Mesendoderm (in vitro differentiated cells): ENCODE data around the gene FRY.

Source experiments
- DNase-seq: peaks from one replicate; pipeline ENCODE4 v3.0.0; 2013
- H2AK5ac ChIP-seq: 2 replicates; pipeline ENCODE4 v1.6.1; 2013; ENCODE audit warnings: low read length, inconsistent platforms
- H2BK120ac ChIP-seq: 2 replicates; pipeline ENCODE4 v1.6.1; 2013; ENCODE audit warnings: low read depth, mild to moderate bottlenecking, low read length, moderate library complexity, mixed read lengths
- H2BK15ac ChIP-seq: replicated peaks from 2 replicates; pipeline ENCODE4 v1.6.1; 2013; ENCODE audit warnings: low read depth, mild to moderate bottlenecking, moderate library complexity
- H2BK5ac ChIP-seq: 2 replicates; pipeline ENCODE4 v1.6.1; 2013; ENCODE audit warnings: low read length, inconsistent platforms
- H3K18ac ChIP-seq: 2 replicates; pipeline ENCODE4 v1.6.1; 2013; ENCODE audit warnings: mild to moderate bottlenecking, low read length, mixed read lengths
- H3K23ac ChIP-seq: one replicate; pipeline ENCODE4 v1.6.1; 2013; ENCODE audit warnings: low read length
- H3K27ac ChIP-seq: 2 replicates; pipeline ENCODE4 v1.5.1; 2013; ENCODE audit warnings: low read depth, mild to moderate bottlenecking, inconsistent platforms, low read length, moderate library complexity
- H3K27me3 ChIP-seq: 2 replicates; pipeline ENCODE4 v1.6.1; 2013; ENCODE audit warnings: low read length, control low read depth, mild to moderate bottlenecking, inconsistent platforms; ENCODE audit not compliant: insufficient read depth, poor library complexity
- H3K36me3 ChIP-seq: 2 replicates; pipeline ENCODE4 v1.6.1; 2013; ENCODE audit warnings: low read length, inconsistent platforms; ENCODE audit not compliant: control insufficient read depth, insufficient read depth
- H3K4ac ChIP-seq: one replicate; pipeline ENCODE4 v1.6.1; 2013; ENCODE audit warnings: low read depth, mild to moderate bottlenecking, low read length, moderate library complexity
- H3K4me1 ChIP-seq: 2 replicates; pipeline ENCODE4 v1.6.1; 2013; ENCODE audit warnings: low read depth, low read length, inconsistent platforms; ENCODE audit not compliant: control insufficient read depth
- H3K4me2 ChIP-seq: 2 replicates; pipeline ENCODE4 v1.6.1; 2013; ENCODE audit warnings: low read length
- H3K4me3 ChIP-seq: 2 replicates; pipeline ENCODE4 v1.5.1; 2013; ENCODE audit warnings: mild to moderate bottlenecking, low read length
- H3K56ac ChIP-seq: one replicate; pipeline ENCODE4 v1.6.1; 2013; ENCODE audit warnings: low read length
- H3K79me1 ChIP-seq: 2 replicates; pipeline ENCODE4 v1.6.1; 2013; ENCODE audit warnings: low read length, inconsistent platforms
- H3K79me2 ChIP-seq: 2 replicates; pipeline ENCODE4 v1.6.1; 2013; ENCODE audit warnings: mild to moderate bottlenecking, low read length; ENCODE audit not compliant: control insufficient read depth, insufficient read depth
- H3K9ac ChIP-seq: 2 replicates; pipeline ENCODE4 v1.6.1; 2013; ENCODE audit warnings: low read length, inconsistent platforms
- H4K5ac ChIP-seq: one replicate; pipeline ENCODE4 v1.6.1; 2013; ENCODE audit warnings: low read length
- H4K8ac ChIP-seq: one replicate; pipeline ENCODE4 v1.6.1; 2013; ENCODE audit warnings: low read depth, mild to moderate bottlenecking, control low read depth, low read length, moderate library complexity
- WGBS: extraction: QIAGEN DNeasy Blood & Tissue Kit; methylation state at CpG from one replicate; pipeline ENCODE4 v1.1.7; 2013; ENCODE audit warnings: low lambda C conversion rate, missing lambda C conversion rate; ENCODE audit not compliant: insufficient coverage; ENCODE audit errors: extremely low coverage; 5-methylcytosine and 5-hydroxymethylcytosine counted together

FRY gene

GRCh38 chr13:32041429-32041828 lies 9.9 kb downstream of the FRY start:
- H2BK5ac ChIP-seq: no peak overlapping the region
- no peak overlapping the region for H2AK5ac ChIP-seq
- no peak overlapping the region for H3K23ac ChIP-seq
- H3K27me3 ChIP-seq: no peaks in the 10 kb centered on the region
- no peak overlapping the region for H4K5ac ChIP-seq
- H3K27ac ChIP-seq: no peak overlapping the region
- no CpG with 5 or more reads among the region's 5 CpGs for WGBS
- H3K36me3 ChIP-seq: no peaks in the 10 kb centered on the region
- H2BK15ac ChIP-seq: no peak overlapping the region
- no peaks in the 10 kb centered on the region for H3K79me1 ChIP-seq
- no peak overlapping the region for H4K8ac ChIP-seq
- H3K18ac ChIP-seq: no peak overlapping the region
- H3K56ac ChIP-seq: no peak overlapping the region
- H3K4me3 ChIP-seq: no peak overlapping the region
- DNase-seq: no peak
- H3K4me2 ChIP-seq: no peak overlapping the region
- H3K79me2 ChIP-seq: no peaks in the 10 kb centered on the region
- no peak overlapping the region for H3K9ac ChIP-seq
- H3K4ac ChIP-seq: no peak overlapping the region
- no peaks in the 10 kb centered on the region for H3K4me1 ChIP-seq
- no peak overlapping the region for H2BK120ac ChIP-seq

GRCh38 chr13:32042551-32042950 lies 11.0 kb downstream of the FRY start:
- no peak for DNase-seq
- no peak overlapping the region for H3K4me2 ChIP-seq
- no peaks in the 10 kb centered on the region for H3K36me3 ChIP-seq
- no peaks in the 10 kb centered on the region for H3K79me2 ChIP-seq
- no peak overlapping the region for H3K4me3 ChIP-seq
- H4K8ac ChIP-seq: no peak overlapping the region
- H3K27me3 ChIP-seq: no peaks in the 10 kb centered on the region
- no peak overlapping the region for H3K56ac ChIP-seq
- H3K4ac ChIP-seq: no peak overlapping the region
- H3K27ac ChIP-seq: no peak overlapping the region
- H3K23ac ChIP-seq: no peak overlapping the region
- no peak overlapping the region for H3K18ac ChIP-seq
- no peak overlapping the region for H2AK5ac ChIP-seq
- no peak overlapping the region for H2BK15ac ChIP-seq
- H3K79me1 ChIP-seq: no peaks in the 10 kb centered on the region
- no peak overlapping the region for H2BK5ac ChIP-seq
- no peak overlapping the region for H3K9ac ChIP-seq
- no peak overlapping the region for H4K5ac ChIP-seq
- no peaks in the 10 kb centered on the region for H3K4me1 ChIP-seq
- H2BK120ac ChIP-seq: no peak overlapping the region

GRCh38 chr13:32044446-32044845 lies 12.9 kb downstream of the FRY start:
- no peak overlapping the region for H3K4ac ChIP-seq
- H3K23ac ChIP-seq: no peak overlapping the region
- no peak overlapping the region for H3K18ac ChIP-seq
- H2BK15ac ChIP-seq: no peak overlapping the region
- H3K4me2 ChIP-seq: no peak overlapping the region
- H2BK5ac ChIP-seq: no peak overlapping the region
- no peaks in the 10 kb centered on the region for H3K79me1 ChIP-seq
- H4K8ac ChIP-seq: no peak overlapping the region
- no peak for DNase-seq
- no peak overlapping the region for H3K9ac ChIP-seq
- no peaks in the 10 kb centered on the region for H3K79me2 ChIP-seq
- H2AK5ac ChIP-seq: no peak overlapping the region
- no peaks in the 10 kb centered on the region for H3K36me3 ChIP-seq
- no CpG with 5 or more reads among the region's 1 CpG for WGBS
- H3K27ac ChIP-seq: no peak overlapping the region
- H3K4me1 ChIP-seq: no peaks in the 10 kb centered on the region
- no peaks in the 10 kb centered on the region for H3K27me3 ChIP-seq
- no peak overlapping the region for H4K5ac ChIP-seq
- no peak overlapping the region for H2BK120ac ChIP-seq
- no peak overlapping the region for H3K56ac ChIP-seq
- no peak overlapping the region for H3K4me3 ChIP-seq

GRCh38 chr13:32045537-32045936 lies 14.0 kb downstream of the FRY start:
- no CpG with 5 or more reads among the region's 3 CpGs for whole genome bisulfite sequencing
- Histone ChIP-seq H4K5ac (no peak overlapping the region), H3K9ac (no peak overlapping the region), H3K23ac (no peak overlapping the region), H2BK120ac (no peak overlapping the region), H2BK15ac (no peak overlapping the region), H3K4me3 (no peak overlapping the region), H3K27ac (no peak overlapping the region), H2AK5ac (no peak overlapping the region), H2BK5ac (no peak overlapping the region), H3K79me1 (no peaks in the 10 kb centered on the region), H3K4ac (no peak overlapping the region), H3K4me1 (no peaks in the 10 kb centered on the region), H3K18ac (no peak overlapping the region), H4K8ac (no peak overlapping the region), H3K27me3 (no peaks in the 10 kb centered on the region), H3K4me2 (no peak overlapping the region), H3K36me3 (no peaks in the 10 kb centered on the region), H3K79me2 (no peaks in the 10 kb centered on the region), H3K56ac (no peak overlapping the region)
- no peak for DNase-seq

- H3K9ac ChIP-seq: no peak overlapping the region
- no peak overlapping the region for H2BK120ac ChIP-seq
- H2BK5ac ChIP-seq: no peak overlapping the region
- no peaks in the 10 kb centered on the region for H3K79me2 ChIP-seq
- no peaks in the 10 kb centered on the region for H3K27me3 ChIP-seq
- no peak overlapping the region for H3K4me3 ChIP-seq
- peak; percentile 25 for DNase-seq
- H3K27ac ChIP-seq: no peak overlapping the region
- H3K36me3 ChIP-seq: no peaks in the 10 kb centered on the region
- peak overlapping the region; percentile 17 for H3K56ac ChIP-seq
- no peaks in the 10 kb centered on the region for H3K79me1 ChIP-seq
- no peak overlapping the region for H2AK5ac ChIP-seq
- no peak overlapping the region for H3K4ac ChIP-seq
- no peak overlapping the region for H3K23ac ChIP-seq
- no peak overlapping the region for H4K5ac ChIP-seq
- no peak overlapping the region for H4K8ac ChIP-seq
- no peaks in the 10 kb centered on the region for H3K4me1 ChIP-seq
- WGBS: no CpG with 5 or more reads among the region's 4 CpGs
- H3K4me2 ChIP-seq: no peak overlapping the region
- peak overlapping the region; percentile 41 for H3K18ac ChIP-seq
- no peak overlapping the region for H2BK15ac ChIP-seq
These were observed 14.6 kb downstream of the FRY start for GRCh38 chr13:32045982-32046785.

GRCh38 chr13:32047088-32047487 lies 15.5 kb downstream of the FRY start:
- Histone ChIP-seq H3K79me1 (no peaks in the 10 kb centered on the region), H2BK5ac (no peak overlapping the region), H3K27me3 (no peaks in the 10 kb centered on the region), H4K8ac (no peak overlapping the region), H3K9ac (no peak overlapping the region), H4K5ac (no peak overlapping the region), H3K56ac (no peak overlapping the region), H3K4me2 (no peak overlapping the region), H2BK15ac (no peak overlapping the region), H3K27ac (no peak overlapping the region), H2BK120ac (no peak overlapping the region), H2AK5ac (no peak overlapping the region), H3K4me3 (no peak overlapping the region), H3K79me2 (no peaks in the 10 kb centered on the region), H3K4ac (no peak overlapping the region), H3K36me3 (no peaks in the 10 kb centered on the region), H3K4me1 (no peaks in the 10 kb centered on the region), H3K23ac (no peak overlapping the region), H3K18ac (no peak overlapping the region)
- DNase-seq: no peak
